ENCODE measurements around the gene CTNND1. TPM values are rescaled to one million over a fixed set of nuclear protein-coding genes. Genes with fewer than 3 reads are reported as not detected.

Gene CTNND1
- total and polyA plus RNA-seq, 2 of the 4 experiments (the other 2 are of a cell fraction), result 88.5 to 229 TPM

- Histone ChIP-seq H3K79me1 (ENCODE audit: low read depth in 1 of 2, low read length in 2 of 2) (peaks cover 9 to 76% of the 10 kb centered on the region in 2 experiments; a peak in 2 of 4 replicates), H2AFZ (replicated peaks; ENCODE audit: low read length, poor library complexity) (no peak overlapping the region), H2BK120ac (ENCODE audit: low read depth, low read length) (no peak overlapping the region), H2AK5ac (ENCODE audit: low read depth, low read length) (no peak overlapping the region), H3K9me1 (ENCODE audit: insufficient read depth, low read length) (peaks cover 13% of the 10 kb centered on the region; the same call in 1 of the 2 replicates), H4K20me1 (ENCODE audit: insufficient read depth, low read length) (peaks cover 90% of the 10 kb centered on the region), H3K9ac (ENCODE audit: low read depth, low read length) (no peak overlapping the region), H2BK5ac (ENCODE audit: low read depth, low read length, poor library complexity, severe bottlenecking) (no peak overlapping the region), H4K91ac (ENCODE audit: insufficient read depth, low read depth, low read length) (no peak overlapping the region), H4K5ac (ENCODE audit: low read depth, low read length) (no peak overlapping the region), H3K36me3 (ENCODE audit: control insufficient read depth, insufficient read depth, low read length) (peaks cover 12% of the 10 kb centered on the region), H3K27ac (ENCODE audit: insufficient read depth, low read length) (no peak overlapping the region), H3K18ac (ENCODE audit: low read depth, low read length) (no peak overlapping the region), H3K4me1 (ENCODE audit: control insufficient read depth, insufficient read depth, low read length) (peaks cover 15% of the 10 kb centered on the region), H4K8ac (ENCODE audit: low read depth in 2 of 2, low read length in 2 of 2) (no peak overlapping the region), H3K4me2 (ENCODE audit: low read depth, low read length) (no peak overlapping the region), H2BK15ac (ENCODE audit: low read depth, low read length) (no peak overlapping the region), H2AK9ac (replicated peaks; ENCODE audit: low read depth, low read length, poor library complexity) (no peak overlapping the region), H3K9me3 (ENCODE audit: control insufficient read depth, insufficient read depth, low read length) (no peaks in the 10 kb centered on the region), H2BK20ac (ENCODE audit: low read depth, low read length) (no peak overlapping the region), H3K4me3 (ENCODE audit: insufficient read depth, low read depth, low read length) (no peak overlapping the region), H3K4ac (ENCODE audit: low read depth, low read length) (no peak overlapping the region), H3K23ac (ENCODE audit: low read depth, low read length) (no peak overlapping the region), H3K14ac (replicated peaks; ENCODE audit: low read depth, low read length) (no peak overlapping the region), H3K56ac (ENCODE audit: extremely low read depth, insufficient read depth, low read length) (no peak overlapping the region), H3K27me3 (ENCODE audit: control insufficient read depth, insufficient read depth, low read length) (no peaks in the 10 kb centered on the region)
- in situ Hi-C loops (cut with MboI; ENCODE audit: low sequenced_read_pairs), result no loop called here
- BruUV-seq (replicated peaks), result no TSS peak
- intact Hi-C loops (cut with micrococcal nuclease), result no loop called here
- no CpG with 5 or more reads among the region's 4 CpGs for WGBS, 2 experiments (ENCODE audit: extremely low coverage in 2 of 2, insufficient read length in 1 of 2)
- dilution Hi-C loops (cut with HindIII; ENCODE audit: low sequenced_read_pairs, unreplicated experiment), result no loop called here
- peak; percentile 38 for DNase-seq
- TF ChIP-seq RAD21 (IDR thresholded peaks at IDR 0.05; ENCODE audit: low read length) (no peak), CTCF (conservative IDR thresholded peaks at IDR 0.05; ENCODE audit: low read depth, low read length) (no peak), SMC3 (IDR thresholded peaks at IDR 0.05; ENCODE audit: low read depth, low read length) (no peak), RCOR1 (IDR thresholded peaks at IDR 0.05; ENCODE audit: insufficient replicate concordance, low read length) (no peak), RFX5 (IDR thresholded peaks at IDR 0.05; ENCODE audit: low read depth, low read length) (no peak), BHLHE40 (IDR thresholded peaks at IDR 0.05; ENCODE audit: low read depth, low read length) (no peak), POLR2A (IDR thresholded peaks at IDR 0.05; ENCODE audit: low read depth, low read length) (no peak), ELK1 (IDR thresholded peaks at IDR 0.05; ENCODE audit: borderline replicate concordance, low read depth, low read length) (no peak), FOS (IDR thresholded peaks at IDR 0.05; ENCODE audit: low read depth, low read length) (no peak)
- peak; percentile 36 for ATAC-seq (ENCODE audit: low read depth)
- ChIA-PET CTCF (no interaction called here), POLR2A (ENCODE audit: unreplicated experiment) (no interaction called here)
Observed at GRCh38 chr11:57786436-57786835, 24.8 kb downstream of the CTNND1 start.

Data from IMR-90 (cell line).